HG03439 (cell line): ENCODE results near the gene DDX55.
"Not testable (repeated sequence)": the region's sequence is repeated elsewhere in the genome, so short reads cannot be mapped to it uniquely, and the experiment has no call there.

Source experiments
- ATAC-seq: cut with Tn5 transposase; IDR thresholded peaks from one replicate; pipeline ENCODE4 v1.9.1; 2021; ENCODE audit warnings: mild to moderate bottlenecking, moderate library complexity; ENCODE audit not compliant: unreplicated experiment

Gene DDX55

GRCh38 chr12:123601602-123602489 is at the start of gene DDX55:
Gene DDX55, plus strand, starts transcription at chr12:123602099. Its CDS starts 50 bp downstream, at chr12:123602149.
- peak; percentile 84 for ATAC-seq

DNA sequence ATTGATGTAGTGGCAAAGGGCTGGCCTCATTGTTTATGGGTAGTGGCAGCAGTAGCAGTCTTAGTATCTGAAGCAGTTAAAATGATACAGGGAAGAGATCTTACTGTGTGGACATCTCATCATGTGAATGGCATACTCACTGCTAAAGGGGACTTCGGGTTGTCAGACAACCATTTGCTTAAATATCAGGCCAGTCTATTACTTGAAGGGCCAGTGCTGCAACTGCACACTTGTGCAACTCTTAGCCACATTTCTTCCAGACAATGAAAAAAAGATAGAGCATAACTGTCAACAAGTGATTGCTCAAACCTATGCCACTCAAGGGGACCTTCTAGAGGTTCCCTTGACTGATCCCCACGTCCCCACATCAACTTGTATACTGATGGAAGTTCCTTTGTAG is 47.8 kb upstream of the DDX55 start:
- not testable (repeated sequence) for ATAC-seq

DNA sequence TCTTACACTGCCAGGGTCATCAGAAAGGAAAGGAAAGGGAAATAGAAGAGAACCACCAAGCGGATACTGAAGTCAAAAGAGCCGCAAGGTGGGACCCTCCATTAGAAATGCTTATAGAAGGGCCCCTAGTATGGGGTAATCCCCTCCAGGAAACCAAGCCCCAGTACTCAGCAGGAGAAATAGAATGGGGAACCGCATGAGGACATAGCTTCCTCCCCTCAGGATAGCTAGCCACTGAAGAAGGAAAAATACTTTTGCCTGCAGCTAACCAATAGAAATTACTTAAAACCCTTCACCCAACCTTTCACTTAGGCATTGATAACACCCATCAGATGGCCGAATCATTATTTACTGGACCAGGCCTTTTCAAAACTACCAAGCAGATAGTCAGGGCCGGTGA is 47.1 kb upstream of the DDX55 start:
- not testable (repeated sequence) for ATAC-seq

DNA sequence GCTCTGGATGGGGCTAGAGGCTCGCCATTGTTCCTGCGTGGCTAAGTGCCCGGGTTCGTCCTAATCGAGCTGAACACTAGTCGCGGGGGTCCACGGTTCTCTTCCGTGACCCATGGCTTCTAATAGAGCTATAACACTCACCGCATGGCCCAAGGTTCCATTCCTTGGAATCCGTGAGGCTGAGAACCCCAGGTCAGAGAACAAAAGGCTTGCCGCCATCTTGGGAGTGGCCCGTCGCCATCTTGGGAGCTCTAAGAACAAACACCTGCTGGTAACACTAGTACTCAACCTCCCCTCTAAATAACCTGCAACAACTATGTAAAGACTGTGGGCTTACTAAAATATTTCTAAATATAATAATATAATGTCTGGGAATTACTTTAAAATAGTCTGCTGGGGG is 43.4 kb upstream of the DDX55 start:
- ATAC-seq: not testable (repeated sequence)

GRCh38 chr12:123559468-123559867 is 42.4 kb upstream of the DDX55 start:
- no peak for ATAC-seq

DNA sequence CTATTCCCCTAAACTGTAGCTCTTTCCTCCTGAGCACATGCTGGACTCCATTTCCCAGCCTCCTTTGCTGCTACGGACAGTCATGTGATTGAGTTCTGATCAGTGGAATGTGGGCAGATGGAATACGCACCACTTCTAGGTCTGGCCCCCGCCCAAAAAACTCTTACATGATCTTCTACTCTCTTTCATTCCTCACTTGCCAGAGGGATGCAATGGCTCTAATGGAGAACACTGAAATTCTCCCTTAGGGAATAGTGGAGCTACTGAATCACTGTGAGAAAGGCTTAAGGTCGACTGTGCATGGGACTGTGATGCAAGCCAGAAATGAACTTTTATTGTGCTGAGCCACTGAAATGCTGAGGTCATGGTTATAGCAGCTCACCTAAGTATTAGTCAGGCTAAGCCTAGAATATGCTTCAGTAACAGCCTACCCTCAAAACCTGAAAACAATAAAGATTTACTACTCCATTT is 30.5 kb upstream of the DDX55 start:
- no peak for ATAC-seq

- no peak for ATAC-seq
These were observed 29.5 kb upstream of the DDX55 start for GRCh38 chr12:123572391-123572790.

DNA sequence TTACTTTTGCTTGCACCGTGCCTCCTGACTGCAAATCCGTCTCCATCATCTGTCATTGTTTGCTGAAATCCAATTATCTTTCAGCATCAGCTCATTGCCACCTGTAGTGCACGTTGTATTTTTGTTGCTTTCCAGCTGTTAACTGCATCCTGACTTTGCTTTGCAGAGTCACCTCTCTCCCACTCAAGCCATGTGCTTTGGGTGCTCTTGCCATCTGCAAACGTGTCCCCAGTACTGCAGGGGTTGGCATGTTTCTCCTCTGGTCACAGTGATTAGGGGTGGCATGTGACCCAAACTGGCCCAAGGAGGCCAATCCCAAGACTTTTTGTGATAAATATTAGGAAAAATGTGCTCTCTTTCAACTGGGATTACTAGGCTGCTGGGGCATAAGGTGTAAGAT is 28.0 kb upstream of the DDX55 start:
- no peak for ATAC-seq

- no peak for ATAC-seq
These were observed 25.3 kb upstream of the DDX55 start for GRCh38 chr12:123576611-123577010.

DNA sequence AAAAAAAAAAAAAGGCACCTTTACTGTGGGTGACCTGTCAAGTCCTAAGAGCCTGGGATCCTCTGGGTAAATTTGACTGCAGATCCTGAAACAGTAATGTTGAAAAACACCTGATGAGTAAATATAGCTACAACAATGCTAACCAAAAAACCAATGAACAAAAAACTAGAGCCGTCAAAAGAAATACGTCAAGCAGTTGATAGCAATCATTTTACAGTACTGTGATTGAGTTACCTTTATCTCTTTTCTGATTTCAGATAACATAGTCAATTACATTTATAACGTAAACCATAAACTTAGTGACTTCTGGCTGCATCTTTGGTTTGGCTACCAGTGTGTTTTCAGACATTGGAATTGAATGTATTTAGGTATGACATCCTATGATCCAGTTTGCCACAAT is 23.7 kb upstream of the DDX55 start:
- ATAC-seq: no peak

- ATAC-seq: not testable (repeated sequence)
These were observed 23.1 kb upstream of the DDX55 start for GRCh38 chr12:123578829-123579228.

GRCh38 chr12:123580772-123581171 is 21.1 kb upstream of the DDX55 start:
- ATAC-seq: no peak

DNA sequence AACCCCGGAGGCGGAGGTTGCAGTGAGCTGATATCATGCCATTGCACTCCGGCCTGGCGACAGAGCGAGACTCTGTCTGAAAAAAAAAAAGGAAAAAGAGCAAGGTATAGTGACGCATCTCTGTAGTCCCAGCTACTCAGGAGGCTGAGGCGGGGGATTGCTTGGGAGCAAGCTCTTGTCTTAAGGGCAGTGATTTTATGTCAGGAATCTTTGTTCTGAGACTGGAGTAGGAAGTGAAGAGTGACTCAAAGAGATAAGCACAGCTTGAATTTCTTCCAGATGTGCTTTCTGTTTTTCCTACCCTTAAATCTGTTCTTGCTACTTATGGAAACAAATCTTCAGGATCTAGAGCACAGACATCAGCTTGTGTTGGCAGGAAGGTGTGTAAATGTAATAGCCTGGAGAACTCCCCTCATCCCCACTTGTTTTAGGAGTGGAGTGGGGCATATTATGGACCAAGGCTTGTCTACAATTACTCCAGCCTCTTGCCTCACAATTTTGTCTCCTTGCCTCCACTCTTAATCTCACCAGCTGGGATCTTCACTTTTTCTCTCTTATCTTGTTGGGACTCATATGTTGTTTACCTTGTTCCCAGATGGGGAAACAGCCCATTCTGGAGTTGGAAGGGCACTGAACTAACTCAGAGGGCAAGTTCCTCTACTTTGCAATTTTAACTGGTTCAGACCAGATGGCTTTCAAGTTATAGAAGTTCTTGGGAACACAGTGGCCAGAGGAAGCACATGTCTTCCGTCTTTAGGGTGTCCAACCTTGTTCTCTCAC is 10.0 kb upstream of the DDX55 start:
- no peak for ATAC-seq

DNA sequence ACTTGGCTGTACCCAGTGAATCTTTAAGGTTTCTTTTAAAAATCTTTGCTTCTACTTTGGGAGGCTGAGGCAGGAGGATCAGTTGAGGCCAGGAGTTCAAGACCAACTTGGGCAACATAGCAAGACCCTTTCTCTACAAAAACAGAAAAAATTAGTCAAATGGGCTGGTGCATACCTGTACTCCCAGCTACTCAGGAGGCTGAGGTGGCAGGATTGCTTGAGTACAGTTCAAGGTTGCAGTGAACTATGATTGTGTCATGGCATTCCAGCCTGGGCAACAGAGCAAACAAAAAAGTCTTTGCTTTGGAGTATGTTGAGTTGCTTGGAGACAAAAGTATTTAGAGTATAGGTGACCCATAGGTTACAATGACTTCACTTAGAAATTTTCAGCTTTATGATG is 6.2 kb upstream of the DDX55 start:
- no peak for ATAC-seq

DNA sequence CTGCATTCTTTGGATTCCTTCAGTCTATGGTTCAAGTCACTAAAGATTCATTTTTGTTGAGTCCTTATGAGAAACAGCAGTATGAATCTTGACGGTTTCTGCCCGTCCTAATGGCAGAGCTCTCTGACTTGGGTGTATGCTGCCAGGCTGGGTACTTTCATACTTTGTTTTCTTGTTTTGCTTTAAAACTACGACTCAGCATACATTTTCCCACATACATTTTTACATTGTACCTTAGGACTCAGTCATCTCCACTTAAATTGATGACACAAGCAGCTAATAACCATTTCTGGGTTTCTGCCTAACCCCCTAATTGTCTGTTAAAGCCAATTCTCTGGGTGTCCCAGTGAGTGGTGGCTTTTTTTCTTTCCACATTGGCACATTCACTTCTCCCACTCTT is 4.8 kb upstream of the DDX55 start:
- no peak for ATAC-seq

- ATAC-seq: no peak
These were observed 3.4 kb upstream of the DDX55 start for GRCh38 chr12:123598522-123598921.

- ATAC-seq: no peak
These were observed 2.6 kb upstream of the DDX55 start for GRCh38 chr12:123599310-123599709.

GRCh38 chr12:123599721-123600120 is 2.2 kb upstream of the DDX55 start:
- ATAC-seq: no peak

GRCh38 chr12:123602651-123603195 is 824 bp downstream of the DDX55 start:
- no peak for ATAC-seq

GRCh38 chr12:123603495-123603894 is 1.6 kb downstream of the DDX55 start:
- not testable (repeated sequence) for ATAC-seq

- no peak for ATAC-seq
These were observed 5.9 kb downstream of the DDX55 start for GRCh38 chr12:123607756-123608155.

DNA sequence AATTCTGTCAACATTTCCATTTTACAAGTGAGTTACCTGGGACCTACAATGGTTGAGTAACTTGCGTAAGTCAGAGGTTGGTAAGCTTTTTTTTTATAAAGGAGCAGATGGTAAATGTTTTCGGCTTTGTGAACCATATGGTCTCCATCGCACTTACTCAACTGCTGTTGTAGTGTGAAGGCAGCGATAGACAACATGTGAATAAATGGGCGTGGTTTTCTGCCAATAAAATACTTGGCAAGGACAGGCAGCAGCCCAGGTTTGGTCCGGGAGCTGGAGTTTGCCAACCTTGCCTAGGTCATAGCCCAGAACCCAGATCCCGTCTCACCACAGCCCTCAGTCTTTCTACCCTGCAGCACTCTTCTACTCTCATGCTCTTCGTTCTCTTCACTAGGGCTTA is 6.3 kb downstream of the DDX55 start:
- ATAC-seq: no peak
